AG04450 (cell line): ENCODE results near the gene HOMER1. TPM values are rescaled to one million over a fixed set of nuclear protein-coding genes. Genes with fewer than 3 reads are reported as not detected.

Experiments
- CTCF ChIA-PET: fragments of 300-600, 350-600 bp; formaldehyde crosslinking; extraction: SDS; loops from one replicate; lab custom pipeline; 2022; ENCODE audit warnings: antibody characterized with exemption, inconsistent platforms; lab: Charles Lee
- POLR2A ChIA-PET: fragments of 350-600 bp; formaldehyde crosslinking; extraction: SDS; loops from one replicate; lab custom pipeline; 2021; ENCODE audit warnings: antibody characterized with exemption, inconsistent platforms; lab: Yijun Ruan, JAX
- DNase-seq: peaks from one replicate; pipeline ENCODE4 v3.0.0-alpha.2; 2011; ENCODE audit warnings: low read depth, low spot score
- H3K27ac ChIP-seq: one replicate; pipeline ENCODE4 v1.5.1; 2012; ENCODE audit warnings: low read depth, low read length, control low read depth
- H3K27me3 ChIP-seq: one replicate; pipeline ENCODE4 v1.6.0; 2012; ENCODE audit warnings: low read length; ENCODE audit not compliant: control insufficient read depth, insufficient read depth
- H3K4me3 ChIP-seq: 2 replicates; pipeline ENCODE4 v1.5.1; 2011; ENCODE audit warnings: mild to moderate bottlenecking, low read depth, low read length, control low read depth
- H3K9me3 ChIP-seq: 2 replicates; pipeline ENCODE4 v1.5.1; 2012; ENCODE audit warnings: low read length; ENCODE audit not compliant: control insufficient read depth, insufficient read depth
- CTCF ChIP-seq: IDR thresholded peaks from 2 replicates; pipeline ENCODE4 v1.5.1; 2011; ENCODE audit warnings: low read depth, low read length, control low read depth, inconsistent platforms
- polyA plus RNA-seq: library from polyadenylated mRNA; depleted of rRNA; stranded (reverse); fragments of >200 nt; gene quantifications from 2 replicates; pipeline ENCODE4 v1.2.3, GENCODE V29; 2011

Gene HOMER1
- polyA plus RNA-seq, 1 experiment: 5.1 TPM

- no peak for TF ChIP-seq CTCF
- ChIA-PET POLR2A (interaction anchor here (0.7 kb wide), 1 partner anchor 318 kb away, joined by 3 read pairs; no protein-coding TSS in a partner anchor), CTCF (interaction anchor here (0.9 to 2.7 kb wide), 3 partner anchors 347 to 486 kb away, joined by 3 to 18 read pairs (median 8); no protein-coding TSS in a partner anchor)
- Histone ChIP-seq H3K27me3 (no peaks in the 10 kb centered on the region), H3K4me3 (peak overlapping the region; percentile 66), H3K9me3 (no peaks in the 10 kb centered on the region; the same call in 1 of the 2 replicates), H3K27ac (no peak overlapping the region)
- no peak for DNase-seq
Measured at GRCh38 chr5:79510638-79511037, 3.3 kb downstream of the HOMER1 start.

- ChIA-PET POLR2A (no interaction called here), CTCF (interaction anchor here (0.6 to 1.5 kb wide), 4 partner anchors 9 to 485 kb away, joined by 3 to 9 read pairs (median 4); no protein-coding TSS in a partner anchor)
- Histone ChIP-seq H3K9me3 (no peaks in the 10 kb centered on the region; the same call in 1 of the 2 replicates), H3K27ac (no peak overlapping the region), H3K4me3 (no peak overlapping the region), H3K27me3 (no peaks in the 10 kb centered on the region)
- TF ChIP-seq CTCF: no peak
- DNase-seq: no peak
Measured at GRCh38 chr5:79509244-79509885, 4.6 kb downstream of the HOMER1 start.

- ChIA-PET CTCF (interaction anchor here (0.6 to 1.5 kb wide), 3 partner anchors 375 to 484 kb away, joined by 3 to 9 read pairs (median 4); no protein-coding TSS in a partner anchor), POLR2A (no interaction called here)
- no peak for DNase-seq
- Histone ChIP-seq H3K4me3 (no peak overlapping the region), H3K27ac (no peak overlapping the region), H3K9me3 (no peaks in the 10 kb centered on the region; the same call in 1 of the 2 replicates), H3K27me3 (no peaks in the 10 kb centered on the region)
- no peak for TF ChIP-seq CTCF
Measured at GRCh38 chr5:79508794-79509193, 5.1 kb downstream of the HOMER1 start.

GRCh38 chr5:79508354-79508753 lies 5.6 kb downstream of the HOMER1 start:
- POLR2A ChIA-PET: no interaction called here
- CTCF ChIA-PET: interaction anchor here (1.5 kb wide), 1 partner anchor 375 kb away, joined by 9 read pairs; no protein-coding TSS in a partner anchor
- H3K4me3 ChIP-seq: no peak overlapping the region
- DNase-seq: no peak
- no peaks in the 10 kb centered on the region; the same call in 1 of the 2 replicates for H3K9me3 ChIP-seq
- H3K27me3 ChIP-seq: no peaks in the 10 kb centered on the region
- TF ChIP-seq CTCF: no peak
- no peak overlapping the region for H3K27ac ChIP-seq
